Measurements from ENCODE around the gene ADGRD2.

- TF ChIP-seq, protein P1, sequence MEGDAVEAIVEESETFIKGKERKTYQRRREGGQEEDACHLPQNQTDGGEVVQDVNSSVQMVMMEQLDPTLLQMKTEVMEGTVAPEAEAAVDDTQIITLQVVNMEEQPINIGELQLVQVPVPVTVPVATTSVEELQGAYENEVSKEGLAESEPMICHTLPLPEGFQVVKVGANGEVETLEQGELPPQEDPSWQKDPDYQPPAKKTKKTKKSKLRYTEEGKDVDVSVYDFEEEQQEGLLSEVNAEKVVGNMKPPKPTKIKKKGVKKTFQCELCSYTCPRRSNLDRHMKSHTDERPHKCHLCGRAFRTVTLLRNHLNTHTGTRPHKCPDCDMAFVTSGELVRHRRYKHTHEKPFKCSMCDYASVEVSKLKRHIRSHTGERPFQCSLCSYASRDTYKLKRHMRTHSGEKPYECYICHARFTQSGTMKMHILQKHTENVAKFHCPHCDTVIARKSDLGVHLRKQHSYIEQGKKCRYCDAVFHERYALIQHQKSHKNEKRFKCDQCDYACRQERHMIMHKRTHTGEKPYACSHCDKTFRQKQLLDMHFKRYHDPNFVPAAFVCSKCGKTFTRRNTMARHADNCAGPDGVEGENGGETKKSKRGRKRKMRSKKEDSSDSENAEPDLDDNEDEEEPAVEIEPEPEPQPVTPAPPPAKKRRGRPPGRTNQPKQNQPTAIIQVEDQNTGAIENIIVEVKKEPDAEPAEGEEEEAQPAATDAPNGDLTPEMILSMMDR (IDR thresholded peaks at IDR 0.05), result no peak
- TF ChIP-seq POLR2AphosphoS5 (IDR thresholded peaks at IDR 0.05) (no peak), POLR2A (IDR thresholded peaks at IDR 0.05) (no peak)
Measured at GRCh38 chr9:124517600-124517999, 67.3 kb downstream of the ADGRD2 start.
